DMS53 (cell line): ENCODE results near the gene DNM3.
"Not testable (repeated sequence)": the region's sequence is repeated elsewhere in the genome, so short reads cannot be mapped to it uniquely, and the experiment has no call there.

ENCODE experiments used
- DNase-seq: peaks from one replicate; lab custom pipeline; 2025; lab: John Stamatoyannopoulos, UW

DNM3 gene

GRCh38 chr1:172425339-172425738 is 584.0 kb downstream of the DNM3 start:
- DNase-seq: no peak

- DNase-seq: no peak
These were observed 585.9 kb downstream of the DNM3 start for GRCh38 chr1:172427191-172427590.

- peak; percentile 81 for DNase-seq
These were observed 588.2 kb downstream of the DNM3 start for GRCh38 chr1:172429331-172430127.

GRCh38 chr1:172430128-172430454 is 588.8 kb downstream of the DNM3 start:
- no peak for DNase-seq

- no peak for DNase-seq
These were observed 589.9 kb downstream of the DNM3 start for GRCh38 chr1:172431204-172431603.

GRCh38 chr1:172431721-172432192 is 590.5 kb downstream of the DNM3 start:
- DNase-seq: peak; percentile 91

- DNase-seq: not testable (repeated sequence)
These were observed 595.9 kb downstream of the DNM3 start for GRCh38 chr1:172437183-172437582.

- no peak for DNase-seq
These were observed 601.1 kb downstream of the DNM3 start for GRCh38 chr1:172442404-172442803.

- DNase-seq: no peak
These were observed 601.7 kb downstream of the DNM3 start for GRCh38 chr1:172442843-172443565.

- DNase-seq: peak; percentile 94
These were observed 602.6 kb downstream of the DNM3 start, which contains the start of gene PIGC for GRCh38 chr1:172443666-172444453. PIGC (minus strand) TSS chr1:172444069; CDS start chr1:172442622, 1,447 bp downstream.

GRCh38 chr1:172446547-172446946 is 605.2 kb downstream of the DNM3 start:
- DNase-seq: no peak

- DNase-seq: no peak
These were observed 606.3 kb downstream of the DNM3 start for GRCh38 chr1:172447641-172448040.

GRCh38 chr1:172448995-172449584 is 607.8 kb downstream of the DNM3 start:
- peak; percentile 97 for DNase-seq

- DNase-seq: peak; percentile 95
These were observed 608.6 kb downstream of the DNM3 start for GRCh38 chr1:172449585-172450523.

- peak; percentile 90 for DNase-seq
These were observed 609.2 kb downstream of the DNM3 start for GRCh38 chr1:172450524-172450885.

- DNase-seq: peak; percentile 84
These were observed 609.7 kb downstream of the DNM3 start for GRCh38 chr1:172451002-172451443.

GRCh38 chr1:172452536-172453152 is 611.3 kb downstream of the DNM3 start:
- peak; percentile 71 for DNase-seq

GRCh38 chr1:172453153-172453545 is 611.9 kb downstream of the DNM3 start:
- DNase-seq: no peak

GRCh38 chr1:172453607-172454006 is 612.3 kb downstream of the DNM3 start:
- peak; percentile 12 for DNase-seq

GRCh38 chr1:172455451-172455850 is 614.2 kb downstream of the DNM3 start:
- DNase-seq: no peak
